Tracheal epithelial cell (primary cell): ENCODE data around the gene SPARCL1. TPM values are rescaled to one million over a fixed set of nuclear protein-coding genes. Genes with fewer than 3 reads are reported as not detected.

Experiments used
- total RNA-seq: library from RNA; depleted of rRNA; stranded (reverse); fragments of >200 nt; gene quantifications from 2 replicates; pipeline ENCODE4 v1.2.1, GENCODE V29; 2014

Gene SPARCL1, protein sequence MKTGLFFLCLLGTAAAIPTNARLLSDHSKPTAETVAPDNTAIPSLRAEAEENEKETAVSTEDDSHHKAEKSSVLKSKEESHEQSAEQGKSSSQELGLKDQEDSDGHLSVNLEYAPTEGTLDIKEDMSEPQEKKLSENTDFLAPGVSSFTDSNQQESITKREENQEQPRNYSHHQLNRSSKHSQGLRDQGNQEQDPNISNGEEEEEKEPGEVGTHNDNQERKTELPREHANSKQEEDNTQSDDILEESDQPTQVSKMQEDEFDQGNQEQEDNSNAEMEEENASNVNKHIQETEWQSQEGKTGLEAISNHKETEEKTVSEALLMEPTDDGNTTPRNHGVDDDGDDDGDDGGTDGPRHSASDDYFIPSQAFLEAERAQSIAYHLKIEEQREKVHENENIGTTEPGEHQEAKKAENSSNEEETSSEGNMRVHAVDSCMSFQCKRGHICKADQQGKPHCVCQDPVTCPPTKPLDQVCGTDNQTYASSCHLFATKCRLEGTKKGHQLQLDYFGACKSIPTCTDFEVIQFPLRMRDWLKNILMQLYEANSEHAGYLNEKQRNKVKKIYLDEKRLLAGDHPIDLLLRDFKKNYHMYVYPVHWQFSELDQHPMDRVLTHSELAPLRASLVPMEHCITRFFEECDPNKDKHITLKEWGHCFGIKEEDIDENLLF
- 0.43 and 0.72 TPM in 2 replicates for total RNA-seq

DNA sequence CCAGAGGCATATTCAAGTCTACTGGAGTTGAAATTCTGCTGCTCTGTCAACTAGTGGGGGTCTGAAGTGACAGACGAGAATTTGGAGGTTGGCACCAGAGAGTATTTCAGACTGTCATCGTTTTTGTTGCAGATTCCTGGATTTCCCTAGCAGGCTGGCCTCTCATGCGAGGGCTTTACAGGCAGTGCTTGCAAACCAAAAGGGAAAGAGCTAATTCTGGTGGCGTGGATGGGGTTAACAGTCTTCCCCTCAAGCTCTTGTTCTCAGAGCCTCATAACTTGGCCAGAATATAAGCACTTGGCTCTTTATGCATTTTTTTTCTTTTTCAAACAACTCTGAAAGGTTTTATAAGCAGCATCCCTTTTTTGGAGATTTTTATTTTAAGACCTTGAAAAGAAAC is at the start of gene SPARCL1:
Gene SPARCL1 (minus strand): TSS at position 190 of the 400 bp plus-strand sequence. CDS start 29,802 bp downstream, outside the sequence.

Other genes starting within 250 kb of the SPARCL1 start
- not detected in 2 replicates for gene HSD17B13, start 206.5 kb downstream of the SPARCL1 start, total RNA-seq
- gene HSD17B11, start 138.2 kb downstream of the SPARCL1 start, total RNA-seq = 1.3 and 8.0 TPM in 2 replicates
- 10.8 and 15.8 TPM in 2 replicates for gene NUDT9, start 106.8 kb downstream of the SPARCL1 start, total RNA-seq
- not detected in 2 replicates for gene DSPP, start 79.2 kb upstream of the SPARCL1 start, total RNA-seq
- not detected in 2 replicates for gene DMP1, start 120.9 kb upstream of the SPARCL1 start, total RNA-seq